Kidney (tissue), 14 donors: ENCODE results near the gene KLHL3. TPM values are rescaled to one million over a fixed set of nuclear protein-coding genes. Genes with fewer than 3 reads are reported as not detected.

Source experiments
- DNase-seq, 5 donors: peaks; one replicate each; pipeline ENCODE4 v3.0.0-alpha.2; 2013 to 2020
- FAIRE-seq: peaks from 2 replicates; lab custom pipeline; 2012; peaks lifted over from hg19 to GRCh38; lab: Jason Lieb, UNC
- H3K27ac ChIP-seq, 2 donors: one replicate each; pipeline ENCODE4 v1.7.0; 2013; ENCODE audit warnings: low read depth in 2 of 2, low read length in 2 of 2, inconsistent platforms in 1 of 2
- H3K27me3 ChIP-seq: one replicate; pipeline ENCODE4 v1.7.1; 2013; ENCODE audit warnings: low read length, inconsistent platforms; ENCODE audit not compliant: control insufficient read depth, insufficient read depth
- H3K36me3 ChIP-seq, 3 donors: one replicate each; pipeline versions ENCODE4 v1.7.0 to v1.7.1; 2013; ENCODE audit warnings: low read length in 3 of 3, control low read depth in 1 of 3, inconsistent platforms in 1 of 3; ENCODE audit not compliant: insufficient read depth in 3 of 3, control insufficient read depth in 2 of 3
- H3K4me1 ChIP-seq, 3 donors: one replicate each; pipeline versions ENCODE4 v1.7.0 to v1.7.1; 2013; ENCODE audit warnings: low read length in 3 of 3, inconsistent platforms in 1 of 3, low read depth in 1 of 3; ENCODE audit not compliant: control insufficient read depth in 2 of 3, insufficient read depth in 2 of 3
- H3K4me3 ChIP-seq, 3 donors: one replicate each; pipeline versions ENCODE4 v1.7.0 to v1.8.1; 2013; ENCODE audit warnings: low read length in 3 of 3, control low read depth in 1 of 3, inconsistent platforms in 1 of 3
- H3K9ac ChIP-seq, 3 donors: one replicate each; pipeline versions ENCODE4 v1.7.0 to v1.7.1; 2013; ENCODE audit warnings: low read length in 3 of 3, control low read depth in 1 of 3, inconsistent platforms in 1 of 3
- H3K9me3 ChIP-seq, 3 donors: one replicate each; pipeline versions ENCODE4 v1.7.0 to v1.7.1; 2013; ENCODE audit warnings: low read length in 3 of 3, control low read depth in 1 of 3, inconsistent platforms in 1 of 3; ENCODE audit not compliant: control insufficient read depth in 2 of 3, insufficient read depth in 1 of 3
- intact Hi-C: fragments of 100-400 bp; cut with DNase I; formaldehyde crosslinking; loops from one replicate; pipeline ENCODE4 v1.11.1; 2022
- polyA plus RNA-seq: library from polyadenylated mRNA; stranded (reverse); fragments of 350-450 nt; fragmentation: Illumina TruSeq; extraction: RNeasy Lipid Tissue Mini Kit (QIAGEN cat#74804); gene quantifications from one replicate; pipeline ENCODE4 v1.2.3, GENCODE V29; 2014; ENCODE audit warnings: low read depth, low replicate concordance; ENCODE audit not compliant: insufficient read depth
- total RNA-seq: library from RNA; stranded (reverse); fragmentation: NEBNext Ultra II Directional; extraction: Animal tissue kit (Norgen Biotek cat#: 25700); gene quantifications from one replicate; pipeline ENCODE4 v1.2.1, GENCODE V29; 2021
- TF ChIP-seq, protein P1 (sequence below): IDR thresholded peaks from 3 replicates; pipeline ENCODE4 v1.5.1; 2012; ENCODE audit warnings: mild to moderate bottlenecking, moderate library complexity, borderline replicate concordance; ENCODE audit not compliant: insufficient read depth; ENCODE audit errors: extremely low read depth
- donor health status: control.
- donor health status: control.
- donor health status: control.
- donor health status: control.
- donor health status: control.
- donor health status: DM: yes; HTN: yes; CAD: no.
- donor health status: Normal renal cell carcinoma (clear cell type).

KLHL3 gene
- total and polyA plus RNA-seq, 2 donors from 2014 or later, result 8.6 to 15.0 TPM

DNA sequence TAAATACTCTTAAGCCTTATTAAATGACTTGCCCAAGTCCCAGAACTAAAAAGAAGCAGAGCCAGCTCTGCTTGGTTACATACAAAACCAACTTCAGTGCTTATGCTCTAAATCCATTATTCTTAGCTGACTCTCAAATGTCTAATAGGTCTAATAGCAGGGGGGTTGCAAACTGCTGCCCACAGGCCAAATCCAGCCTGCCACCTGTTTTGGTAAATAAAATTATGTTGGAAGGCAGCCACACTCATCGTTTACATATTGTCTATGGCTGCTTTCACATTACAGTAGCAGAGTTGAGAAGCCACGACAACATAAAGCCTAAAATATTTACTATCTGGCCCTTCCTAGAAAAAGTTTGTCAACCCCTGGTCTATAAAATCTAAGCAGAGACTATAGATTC is 69.0 kb downstream of the KLHL3 start:
- H3K9ac ChIP-seq, result peak overlapping the region in 1 of 3 donors; percentile 9
- H3K4me1 ChIP-seq, result peaks cover 3 to 14% (median 5%) of the 10 kb centered on the region in 3 donors
- DNase-seq (no peak), FAIRE-seq (no peak)
- no peaks in the 10 kb centered on the region for H3K36me3 ChIP-seq
- no peaks in the 10 kb centered on the region for H3K27me3 ChIP-seq
- no peaks in the 10 kb centered on the region for H3K9me3 ChIP-seq
- H3K27ac ChIP-seq, result peak overlapping the region; percentile 74 to 89
- intact Hi-C loops, result loop anchor here (10.0 kb wide), 1 partner anchor 58 kb away; no protein-coding TSS in a partner anchor
- TF ChIP-seq, protein P1, sequence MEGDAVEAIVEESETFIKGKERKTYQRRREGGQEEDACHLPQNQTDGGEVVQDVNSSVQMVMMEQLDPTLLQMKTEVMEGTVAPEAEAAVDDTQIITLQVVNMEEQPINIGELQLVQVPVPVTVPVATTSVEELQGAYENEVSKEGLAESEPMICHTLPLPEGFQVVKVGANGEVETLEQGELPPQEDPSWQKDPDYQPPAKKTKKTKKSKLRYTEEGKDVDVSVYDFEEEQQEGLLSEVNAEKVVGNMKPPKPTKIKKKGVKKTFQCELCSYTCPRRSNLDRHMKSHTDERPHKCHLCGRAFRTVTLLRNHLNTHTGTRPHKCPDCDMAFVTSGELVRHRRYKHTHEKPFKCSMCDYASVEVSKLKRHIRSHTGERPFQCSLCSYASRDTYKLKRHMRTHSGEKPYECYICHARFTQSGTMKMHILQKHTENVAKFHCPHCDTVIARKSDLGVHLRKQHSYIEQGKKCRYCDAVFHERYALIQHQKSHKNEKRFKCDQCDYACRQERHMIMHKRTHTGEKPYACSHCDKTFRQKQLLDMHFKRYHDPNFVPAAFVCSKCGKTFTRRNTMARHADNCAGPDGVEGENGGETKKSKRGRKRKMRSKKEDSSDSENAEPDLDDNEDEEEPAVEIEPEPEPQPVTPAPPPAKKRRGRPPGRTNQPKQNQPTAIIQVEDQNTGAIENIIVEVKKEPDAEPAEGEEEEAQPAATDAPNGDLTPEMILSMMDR, result no peak
- no peak overlapping the region for H3K4me3 ChIP-seq

DNA sequence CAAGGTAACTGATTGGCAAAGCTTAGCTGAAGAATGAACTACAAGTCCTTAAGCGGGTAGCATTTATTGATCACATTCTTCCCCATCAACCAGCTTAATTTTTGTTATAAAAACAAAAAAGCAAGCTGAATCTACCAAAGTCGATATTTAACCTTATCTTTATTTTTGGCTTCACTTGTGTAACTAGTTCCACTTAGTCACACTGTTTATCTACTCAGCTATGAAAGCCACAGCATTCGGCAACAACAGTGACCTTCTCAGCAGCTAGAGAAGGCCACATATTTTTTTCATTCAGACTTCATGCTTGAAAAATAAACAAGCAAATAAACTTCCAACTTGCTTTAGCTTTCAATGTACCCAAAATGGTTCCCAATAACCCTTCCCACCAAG is 69.4 kb downstream of the KLHL3 start:
- Histone ChIP-seq H3K27me3 (no peaks in the 10 kb centered on the region), H3K4me1 (peaks cover 3 to 14% (median 5%) of the 10 kb centered on the region in 3 donors), H3K36me3 (no peaks in the 10 kb centered on the region), H3K9ac (no peak overlapping the region), H3K4me3 (no peak overlapping the region), H3K27ac (peak overlapping the region; percentile 74 to 89), H3K9me3 (no peaks in the 10 kb centered on the region)
- no peak for DNase-seq
- FAIRE-seq, result no peak
- intact Hi-C loops, result loop anchor here (10.0 kb wide), 1 partner anchor 58 kb away; no protein-coding TSS in a partner anchor
- TF ChIP-seq, protein P1, result no peak

DNA sequence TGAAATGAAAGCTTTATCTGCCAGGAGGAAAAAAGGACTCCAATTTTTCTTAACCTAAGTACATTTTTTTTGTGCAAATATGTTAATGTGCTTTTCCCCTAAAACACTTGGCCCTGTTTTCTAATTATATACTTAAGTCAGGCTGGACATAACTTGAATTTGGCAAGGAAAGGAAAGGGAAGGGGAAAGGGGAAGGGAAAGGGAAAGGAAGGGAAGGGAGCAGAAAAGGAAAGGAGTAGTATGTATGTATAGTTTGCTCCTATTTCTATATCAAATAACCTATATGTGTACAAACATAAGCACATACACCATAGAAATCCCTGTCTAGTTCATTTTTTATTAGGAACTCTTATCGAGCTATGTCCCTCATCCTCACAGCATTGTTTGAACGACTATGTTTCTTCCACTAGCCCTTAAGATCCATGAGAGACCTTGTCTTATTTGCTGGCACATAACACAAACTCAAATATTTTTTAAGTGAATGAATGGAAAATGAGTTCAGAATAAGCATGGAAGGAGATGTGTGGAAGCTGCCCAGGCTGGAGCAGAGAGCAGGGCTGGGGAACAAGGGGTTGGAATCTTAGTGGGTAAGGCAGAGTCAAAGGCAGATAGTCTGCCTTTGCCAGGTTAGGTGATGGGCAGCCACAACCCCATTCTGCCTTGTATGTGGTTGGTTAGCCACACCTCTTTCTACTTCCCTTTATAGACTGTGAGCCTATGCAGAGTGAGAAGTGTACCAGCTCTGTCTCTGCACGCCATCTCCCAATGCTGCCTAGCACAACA is 70.0 kb downstream of the KLHL3 start:
- FAIRE-seq (no peak), DNase-seq (no peak)
- Histone ChIP-seq H3K27ac (peak overlapping the region; percentile 74 to 89), H3K4me3 (no peak overlapping the region), H3K4me1 (peaks cover 3 to 14% (median 5%) of the 10 kb centered on the region in 3 donors), H3K9ac (no peak overlapping the region), H3K9me3 (no peaks in the 10 kb centered on the region), H3K36me3 (no peaks in the 10 kb centered on the region), H3K27me3 (no peaks in the 10 kb centered on the region)
- intact Hi-C loops, result loop anchor here (10.0 kb wide), 1 partner anchor 59 kb away; no protein-coding TSS in a partner anchor
- TF ChIP-seq, protein P1, result no peak
